ENCODE results near the gene TRIM8. TPM values are rescaled to one million over a fixed set of nuclear protein-coding genes. Genes with fewer than 3 reads are reported as not detected.
A peak's percentile ranks its signal among the peaks of the same experiment; 100 is the strongest.

Gene TRIM8
- total and polyA plus RNA-seq, 9 of the 15 experiments (the other 6 are each of a cell fraction or from before 2014, with no cell fraction given) = 1.7 to 26.0 (median 9.1) TPM

GRCh38 chr10:102645741-102646609 lies 1.7 kb downstream of the TRIM8 start (continued):
- TF ChIP-seq SREBF2 (CRISPR knock-in tag; IDR thresholded peaks at IDR 0.05) = no peak
- peak; percentile 61 for TF ChIP-seq POLR2H (tag; IDR thresholded peaks at IDR 0.05; ENCODE audit: low read depth)
- TF ChIP-seq ZBTB40 (IDR thresholded peaks at IDR 0.05) = 0 out of 2 replicates have a peak, but pooled peaks have one; percentile 47
- no peak for TF ChIP-seq ZBTB40 (CRISPR knock-in tag; IDR thresholded peaks at IDR 0.05)
- no peak for TF ChIP-seq ZNF217 (CRISPR knock-in tag; IDR thresholded peaks at IDR 0.05)
- no peak for TF ChIP-seq ZNF707 (CRISPR knock-in tag; conservative IDR thresholded peaks at IDR 0.05)
- no peak for TF ChIP-seq CBX8 (IDR thresholded peaks at IDR 0.05; ENCODE audit: borderline replicate concordance, extremely low read depth, low read depth, low read length, poor library complexity, severe bottlenecking)
- peak; percentile 35; the same call in 1 of the 2 replicates for TF ChIP-seq ZNF589 (CRISPR knock-in tag; IDR thresholded peaks at IDR 0.05; ENCODE audit: low read depth)
- TF ChIP-seq SRSF3 (IDR thresholded peaks at IDR 0.05; ENCODE audit: insufficient read depth, low read length) = no peak
- no peak for TF ChIP-seq ELF4 (CRISPR knock-in tag; IDR thresholded peaks at IDR 0.05)
- TF ChIP-seq ZMIZ1 (IDR thresholded peaks at IDR 0.05; ENCODE audit: low read depth in 2 of 2, low read length in 2 of 2) = no peak
- TF ChIP-seq TCF7L2 (IDR thresholded peaks at IDR 0.05; ENCODE audit: low read depth, low read length) = no peak
- TF ChIP-seq ZNF232 (CRISPR knock-in tag; IDR thresholded peaks at IDR 0.05) = no peak
- no peak for TF ChIP-seq KHSRP (IDR thresholded peaks at IDR 0.05)
- no peak for TF ChIP-seq ZFP36 (IDR thresholded peaks at IDR 0.05; ENCODE audit: low read depth, low read length, partially characterized antibody)
